H1 (cell line): Measurements from ENCODE around the gene TSHZ2. TPM values are rescaled to one million over a fixed set of nuclear protein-coding genes. Genes with fewer than 3 reads are reported as not detected.

ENCODE experiments used
- CTCF ChIA-PET: fragments of 300-600 bp; sonication (Branson Sonifier 250); formaldehyde crosslinking; loops from one replicate; lab custom pipeline; 2021; ENCODE audit not compliant: partially characterized antibody; lab: Charles Lee
- POLR2A ChIA-PET: fragments of 300-600 bp; sonication (Branson Sonifier 250); formaldehyde crosslinking; loops from one replicate; lab custom pipeline; 2021; ENCODE audit warnings: inconsistent platforms; ENCODE audit not compliant: partially characterized antibody; lab: Charles Lee
- DNase-seq, 2 experiments: peaks; one replicate each; pipeline versions ENCODE4 v3.0.0 to v3.0.0-alpha.2; 2010 to 2022; ENCODE audit warnings: low spot score in 2 of 2, low read depth in 1 of 2, mixed read lengths in 1 of 2
- FAIRE-seq: peaks from 2 replicates; lab custom pipeline; 2011; peaks lifted over from hg19 to GRCh38; lab: Jason Lieb, UNC
- H2AFZ ChIP-seq: 2 replicates; pipeline ENCODE4 v1.8.1; 2012; ENCODE audit warnings: low read length, inconsistent platforms
- H2AK5ac ChIP-seq: 2 replicates; pipeline ENCODE4 v1.6.1; 2013; ENCODE audit warnings: low read depth, low read length
- H2BK120ac ChIP-seq: replicated peaks from 2 replicates; pipeline ENCODE3; 2013; ENCODE audit warnings: low read depth, low read length, inconsistent platforms
- H2BK12ac ChIP-seq: 2 replicates; pipeline ENCODE4 v1.6.1; 2013; ENCODE audit warnings: low read depth, low read length
- H2BK15ac ChIP-seq: 2 replicates; pipeline ENCODE4 v1.6.1; 2013; ENCODE audit warnings: low read length
- H2BK20ac ChIP-seq: 2 replicates; pipeline ENCODE4 v1.6.1; 2013; ENCODE audit warnings: low read length
- H2BK5ac ChIP-seq: 2 replicates; pipeline ENCODE4 v1.6.1; 2013; ENCODE audit warnings: low read depth, low read length
- H3K14ac ChIP-seq: 2 replicates; pipeline ENCODE4 v1.6.1; 2013; ENCODE audit warnings: inconsistent platforms; ENCODE audit not compliant: insufficient read length
- H3K18ac ChIP-seq: 2 replicates; pipeline ENCODE4 v1.6.1; 2013; ENCODE audit warnings: low read length; ENCODE audit errors: extremely low read depth
- H3K23ac ChIP-seq: 2 replicates; pipeline ENCODE4 v1.6.1; 2013; ENCODE audit warnings: inconsistent platforms; ENCODE audit not compliant: insufficient read length
- H3K23me2 ChIP-seq: 2 replicates; pipeline ENCODE4 v1.6.1; 2013; ENCODE audit warnings: low read depth, low read length
- H3K27ac ChIP-seq: 2 replicates; pipeline ENCODE4 v1.6.1; 2011; ENCODE audit warnings: low read depth, low read length, inconsistent platforms
- H3K27me3 ChIP-seq, 4 experiments: replicated peaks in 1 of 4; 1 replicate in 1 of 4; 2 replicates in 3 of 4; pipeline versions ENCODE4 v1.6.1 to v1.8.1; 2011 to 2013; ENCODE audit warnings: low read length in 3 of 4, mild to moderate bottlenecking in 3 of 4, inconsistent platforms in 2 of 4, mixed read lengths in 2 of 4, moderate library complexity in 1 of 4; ENCODE audit not compliant: control insufficient read depth in 3 of 4, insufficient read depth in 3 of 4; ENCODE audit errors: extremely low read depth in 1 of 4
- H3K36me3 ChIP-seq, 4 experiments: 2 replicates each; pipeline versions ENCODE4 v1.6.1 to v1.8.1; 2011 to 2013; ENCODE audit warnings: mild to moderate bottlenecking in 4 of 4, low read length in 3 of 4, moderate library complexity in 2 of 4, control low read depth in 1 of 4, inconsistent platforms in 1 of 4; ENCODE audit not compliant: insufficient read depth in 4 of 4, control insufficient read depth in 2 of 4
- H3K4ac ChIP-seq: replicated peaks from 2 replicates; pipeline ENCODE3; 2013; ENCODE audit warnings: low read length, low read depth, mixed read lengths, inconsistent platforms; ENCODE audit not compliant: insufficient read length
- H3K4me1 ChIP-seq, 4 experiments: replicated peaks in 1 of 4; 1 replicate in 1 of 4; 2 replicates in 3 of 4; pipeline versions ENCODE4 v1.6.1 to v1.8.1; 2011 to 2013; ENCODE audit warnings: low read length in 3 of 4, inconsistent platforms in 2 of 4, mixed read lengths in 1 of 4; ENCODE audit not compliant: insufficient read depth in 4 of 4, control insufficient read depth in 3 of 4
- H3K4me2 ChIP-seq, 2 experiments: 2 replicates each; pipeline versions ENCODE4 v1.6.1 to v1.8.1; 2011 to 2013; ENCODE audit warnings: low read depth in 2 of 2, low read length in 2 of 2, control low read depth in 1 of 2, inconsistent platforms in 1 of 2, mild to moderate bottlenecking in 1 of 2; ENCODE audit not compliant: insufficient read depth in 1 of 2
- H3K4me3 ChIP-seq, 4 experiments: fragments of 200-600, 300-600 bp in 1 of 4; sonication (generic), shearing (Covaris generic), sonication (Bioruptor Twin) in 1 of 4; 2 replicates each; pipeline versions ENCODE4 v1.5.1 to v1.8.1; 2011 to 2016; ENCODE audit warnings: low read length in 4 of 4, low read depth in 3 of 4, control low read depth in 2 of 4, inconsistent platforms in 2 of 4, mild to moderate bottlenecking in 2 of 4, mixed read lengths in 1 of 4, moderate library complexity in 1 of 4; ENCODE audit not compliant: insufficient read depth in 2 of 4; ENCODE audit errors: extremely low read depth in 1 of 4
- H3K56ac ChIP-seq: replicated peaks from 2 replicates; pipeline ENCODE3; 2013; ENCODE audit warnings: low read depth, mild to moderate bottlenecking, mixed read lengths, low read length, inconsistent platforms; ENCODE audit not compliant: insufficient read length
- H3K79me1 ChIP-seq: 2 replicates; pipeline ENCODE4 v1.6.1; 2013; ENCODE audit warnings: low read depth, low read length, control low read depth
- H3K79me2 ChIP-seq, 2 experiments: 2 replicates each; pipeline versions ENCODE4 v1.6.1 to v1.8.1; 2012 to 2013; ENCODE audit warnings: low read length in 2 of 2, mild to moderate bottlenecking in 2 of 2, inconsistent platforms in 1 of 2; ENCODE audit not compliant: insufficient read depth in 2 of 2, control insufficient read depth in 1 of 2
- H3K9ac ChIP-seq, 4 experiments: replicated peaks in 1 of 4; 1 replicate in 1 of 4; 2 replicates in 3 of 4; pipeline versions ENCODE4 v1.6.1 to v1.8.1; 2011 to 2013; ENCODE audit warnings: low read depth in 3 of 4, low read length in 3 of 4, control low read depth in 2 of 4, mild to moderate bottlenecking in 2 of 4, moderate library complexity in 2 of 4, inconsistent platforms in 1 of 4; ENCODE audit errors: extremely low read depth in 1 of 4
- H3K9me3 ChIP-seq, 2 experiments: 2 replicates each; pipeline versions ENCODE4 v1.6.1 to v1.8.1; 2012 to 2013; ENCODE audit warnings: mild to moderate bottlenecking in 2 of 2, moderate library complexity in 2 of 2, control low read depth in 1 of 2, inconsistent platforms in 1 of 2, low read depth in 1 of 2, low read length in 1 of 2, mixed read lengths in 1 of 2; ENCODE audit not compliant: insufficient read depth in 2 of 2
- H4K20me1 ChIP-seq, 2 experiments: replicated peaks in 1 of 2; 2 replicates each; pipeline versions ENCODE3 to v1.8.1; 2011 to 2013; ENCODE audit warnings: inconsistent platforms in 2 of 2, low read length in 2 of 2, mild to moderate bottlenecking in 1 of 2; ENCODE audit not compliant: insufficient read depth in 2 of 2, control insufficient read depth in 1 of 2
- H4K5ac ChIP-seq: 2 replicates; pipeline ENCODE4 v1.6.1; 2013; ENCODE audit warnings: low read length, low read depth, mixed read lengths, inconsistent platforms; ENCODE audit not compliant: insufficient read length
- H4K8ac ChIP-seq: 2 replicates; pipeline ENCODE4 v1.8.0; 2013; ENCODE audit warnings: mild to moderate bottlenecking, moderate library complexity, low read length, inconsistent platforms; ENCODE audit not compliant: insufficient read depth; ENCODE audit errors: extremely low read depth
- H4K91ac ChIP-seq: replicated peaks from 2 replicates; pipeline ENCODE3; 2013; ENCODE audit warnings: low read length, mixed read lengths, inconsistent platforms; ENCODE audit not compliant: insufficient read length
- GABPA ChIP-seq: IDR thresholded peaks from 2 replicates; pipeline ENCODE4 v1.6.1; 2011; ENCODE audit warnings: mild to moderate bottlenecking, low read length, moderate library complexity, borderline replicate concordance; ENCODE audit not compliant: insufficient read depth
- POLR2A ChIP-seq, 2 experiments: IDR thresholded peaks; 1 replicate in 1 of 2; 2 replicates in 1 of 2; pipeline ENCODE4 v1.6.1; 2011; ENCODE audit warnings: low read depth in 2 of 2, low read length in 2 of 2, mild to moderate bottlenecking in 2 of 2; ENCODE audit errors: control extremely low read depth in 1 of 2
- SP4 ChIP-seq: IDR thresholded peaks from 2 replicates; pipeline ENCODE4 v1.6.1; 2012; ENCODE audit warnings: low read length, inconsistent platforms
- WGBS, 2 experiments: shearing (Covaris generic) in 1 of 2; methylation state at CpG; one replicate each; pipeline versions ENCODE4 v1.1.6 to v1.1.7; 2013 to 2015; ENCODE audit warnings: low lambda C conversion rate in 2 of 2, mixed read lengths in 2 of 2, inconsistent platforms in 1 of 2, low coverage in 1 of 2, missing lambda C conversion rate in 1 of 2; ENCODE audit not compliant: insufficient replicate concordance in 2 of 2, insufficient coverage in 1 of 2, insufficient read length in 1 of 2; ENCODE audit errors: extremely low coverage in 1 of 2, missing lambda C conversion rate in 1 of 2; 5-methylcytosine and 5-hydroxymethylcytosine counted together
- polyA plus RNA-seq, 7 experiments: library from polyadenylated mRNA; depleted of rRNA in 3 of 7; stranded (reverse) in 5 of 7; unstranded in 2 of 7; fragments of >200 nt in 5 of 7; fragments of 200-250 nt in 2 of 7; gene quantifications; 1 replicate in 5 of 7; 2 replicates in 1 of 7; 4 replicates in 1 of 7; pipeline versions ENCODE4 v1.2.1 to v1.2.3, GENCODE V29; 2011 to 2013; ENCODE audit warnings: missing spikeins in 2 of 7, mixed read lengths in 2 of 7
- total RNA-seq: library from RNA; stranded (reverse); fragmentation: NEBNext Ultra II Directional; extraction: Animal tissue kit (Norgen Biotek cat#: 25700); gene quantifications from 2 replicates; pipeline ENCODE4 v1.2.1, GENCODE V29; 2021

Gene TSHZ2
- total and polyA plus RNA-seq, 2 of the 8 experiments (the other 6 are each of a cell fraction or from before 2014, with no cell fraction given) = 0.14 to 0.30 TPM

DNA sequence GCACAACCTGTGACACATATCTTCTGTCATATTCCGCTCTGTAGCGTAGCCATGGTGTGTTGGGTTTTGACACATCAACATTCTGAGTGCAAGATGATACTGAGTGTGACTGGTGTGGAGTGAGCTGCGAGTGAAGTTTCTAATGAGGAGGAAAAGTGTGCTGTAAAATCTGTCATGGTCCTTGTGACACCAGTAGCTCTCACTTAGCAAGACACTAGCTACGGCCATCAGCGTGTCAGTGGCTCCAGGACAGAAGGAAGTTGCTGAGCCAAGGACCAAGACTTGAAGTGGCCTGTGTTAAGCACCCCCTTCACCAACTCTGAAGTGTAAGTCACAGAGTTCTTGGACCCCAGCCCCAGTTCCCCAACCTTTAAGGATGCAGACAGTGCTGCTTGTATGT is 72.1 kb downstream of the TSHZ2 start:
- no peaks in the 10 kb centered on the region for H3K27me3 ChIP-seq
- no peak overlapping the region for H3K18ac ChIP-seq
- H4K8ac ChIP-seq = no peak overlapping the region
- DNase-seq (no peak), FAIRE-seq (no peak)
- no peaks in the 10 kb centered on the region for H3K36me3 ChIP-seq
- CTCF ChIA-PET = interaction anchor here (0.6 kb wide), 1 partner anchor 993 kb away, joined by 3 read pairs; no protein-coding TSS in a partner anchor
- no peaks in the 10 kb centered on the region for H3K4me1 ChIP-seq
- no peak for TF ChIP-seq GABPA
- no peak for TF ChIP-seq POLR2A (IDR thresholded peaks at IDR 0.05; ENCODE audit: control extremely low read depth in 1 of 2, low read depth in 2 of 2, low read length in 2 of 2)
- TF ChIP-seq SP4 = no peak
- no peak overlapping the region for H3K14ac ChIP-seq
- no peaks in the 10 kb centered on the region for H3K23me2 ChIP-seq
- no peak overlapping the region for H2AFZ ChIP-seq
- H3K79me1 ChIP-seq = no peaks in the 10 kb centered on the region
- no peak overlapping the region for H3K27ac ChIP-seq
- H2BK12ac ChIP-seq = no peak overlapping the region
- H3K4me2 ChIP-seq = no peak overlapping the region
- no peak overlapping the region for H3K4ac ChIP-seq
- no peak overlapping the region for H2AK5ac ChIP-seq
- no peak overlapping the region for H2BK15ac ChIP-seq
- no peak overlapping the region for H4K5ac ChIP-seq
- no peak overlapping the region for H2BK20ac ChIP-seq
- H2BK120ac ChIP-seq = no peak overlapping the region
- POLR2A ChIA-PET = no interaction called here
- no peak overlapping the region for H2BK5ac ChIP-seq
- no peaks in the 10 kb centered on the region for H4K20me1 ChIP-seq
- 87% methylated on average over 5 of the region's 5 CpGs; no CpG with 5 or more reads in 1 of the 2 experiments for WGBS, 2 experiments
- H3K79me2 ChIP-seq = no peaks in the 10 kb centered on the region
- no peak overlapping the region for H3K56ac ChIP-seq
- H3K9me3 ChIP-seq = 0 out of 4 replicates have a peak, but pooled peaks cover 0 to 2% of the 10 kb centered on the region in 2 experiments
- H4K91ac ChIP-seq = no peak overlapping the region
- no peak overlapping the region for H3K23ac ChIP-seq
- no peak overlapping the region for H3K4me3 ChIP-seq
- H3K9ac ChIP-seq = no peak overlapping the region
